COLO829 (cell line): ENCODE data around the gene RAPGEF2.
A peak's percentile ranks its signal among the peaks of the same experiment; 100 is the strongest.
"Not testable (repeated sequence)": the region's sequence is repeated elsewhere in the genome, so short reads cannot be mapped to it uniquely, and the experiment has no call there.

Experiments used
- DNase-seq: peaks from one replicate; pipeline ENCODE4 v3.0.0; 2012; ENCODE audit warnings: low spot score

The RAPGEF2 gene

GRCh38 chr4:159281771-159282170, 178.9 kb downstream of the RAPGEF2 start:
- DNase-seq = peak; percentile 69

GRCh38 chr4:159282329-159282728, 179.4 kb downstream of the RAPGEF2 start:
- no peak for DNase-seq

DNA sequence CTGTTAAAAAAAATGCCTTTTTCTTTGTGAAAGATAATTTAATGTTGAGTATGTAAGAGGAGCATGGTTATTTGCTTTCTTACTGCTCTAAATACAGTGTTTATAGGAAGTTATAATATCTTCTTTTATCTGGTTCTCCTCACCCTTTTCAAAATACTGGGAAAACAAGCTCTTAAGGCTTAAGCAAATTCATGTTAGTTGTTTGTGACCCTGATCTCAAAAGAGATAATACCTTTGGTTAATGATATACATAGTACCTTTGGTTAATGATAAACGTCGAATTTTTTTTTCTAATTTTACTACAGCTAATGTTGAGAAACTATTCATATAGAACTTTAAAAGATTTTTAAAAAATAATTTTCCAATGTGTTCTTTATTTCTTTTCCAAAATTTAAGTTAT, 180.1 kb downstream of the RAPGEF2 start:
- DNase-seq = no peak

DNA sequence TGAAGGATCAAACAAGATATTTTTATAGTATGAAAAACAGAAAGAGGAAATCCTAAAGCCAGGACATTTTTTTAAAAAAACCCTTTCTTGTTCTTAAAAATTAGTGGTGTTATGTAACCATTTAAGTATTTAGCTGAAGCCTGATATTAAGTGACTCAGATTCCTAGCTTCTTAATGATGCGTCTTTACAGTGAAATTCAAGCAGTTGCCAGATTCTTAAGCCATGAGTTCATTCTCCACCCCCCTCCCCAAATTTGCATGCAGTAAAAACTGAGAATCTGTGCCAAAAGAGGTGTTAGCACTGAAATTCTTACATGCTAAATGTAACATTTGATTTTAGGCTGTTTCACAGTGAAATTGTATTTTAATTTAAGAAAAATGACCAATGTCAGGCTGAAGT, 180.8 kb downstream of the RAPGEF2 start:
- DNase-seq = peak; percentile 68

- DNase-seq = no peak
These were observed 181.2 kb downstream of the RAPGEF2 start for GRCh38 chr4:159284113-159284512.

GRCh38 chr4:159284733-159285132, 181.9 kb downstream of the RAPGEF2 start:
- DNase-seq = no peak

GRCh38 chr4:159287767-159288166, 184.9 kb downstream of the RAPGEF2 start:
- no peak for DNase-seq

DNA sequence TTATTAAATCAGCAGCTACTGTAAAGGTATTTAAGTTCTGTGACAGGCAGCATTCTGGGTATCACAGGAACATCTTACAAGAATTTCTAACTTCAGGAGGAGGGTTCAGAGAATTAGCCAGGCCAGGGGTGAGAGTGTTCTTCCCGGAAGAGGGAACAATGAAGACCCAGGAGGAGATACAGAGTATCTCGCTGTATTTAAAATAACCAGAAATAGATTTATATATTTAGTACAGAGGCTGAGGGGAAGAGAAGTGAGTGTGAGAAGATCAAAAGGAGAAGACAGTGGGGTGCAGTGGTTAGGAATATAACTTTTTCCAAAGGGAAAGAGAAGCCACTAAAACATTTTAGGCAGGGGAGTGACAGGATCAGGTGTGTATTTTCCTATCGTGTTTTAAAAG, 186.8 kb downstream of the RAPGEF2 start:
- DNase-seq = no peak

- DNase-seq = no peak
These were observed 187.6 kb downstream of the RAPGEF2 start for GRCh38 chr4:159290321-159291030.

DNA sequence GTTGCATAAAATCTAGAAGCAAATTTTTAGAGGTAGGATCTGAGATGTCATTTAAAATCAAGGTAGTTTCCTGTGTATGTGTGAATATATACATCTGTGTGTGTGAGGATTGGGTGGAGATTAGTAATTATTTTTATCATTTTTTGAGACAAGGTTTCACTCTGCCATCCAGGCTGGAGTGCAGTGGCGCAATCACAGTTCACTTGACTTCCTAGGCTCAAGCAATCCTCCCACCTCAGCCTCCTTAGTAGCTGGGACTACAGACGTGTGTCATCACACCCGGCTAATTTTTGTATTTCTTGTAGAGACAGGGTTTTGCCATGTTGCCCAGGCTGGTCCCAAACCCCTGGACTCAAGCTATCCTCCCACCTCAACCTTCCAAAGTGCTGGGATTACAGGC, 188.3 kb downstream of the RAPGEF2 start:
- DNase-seq = no peak

DNA sequence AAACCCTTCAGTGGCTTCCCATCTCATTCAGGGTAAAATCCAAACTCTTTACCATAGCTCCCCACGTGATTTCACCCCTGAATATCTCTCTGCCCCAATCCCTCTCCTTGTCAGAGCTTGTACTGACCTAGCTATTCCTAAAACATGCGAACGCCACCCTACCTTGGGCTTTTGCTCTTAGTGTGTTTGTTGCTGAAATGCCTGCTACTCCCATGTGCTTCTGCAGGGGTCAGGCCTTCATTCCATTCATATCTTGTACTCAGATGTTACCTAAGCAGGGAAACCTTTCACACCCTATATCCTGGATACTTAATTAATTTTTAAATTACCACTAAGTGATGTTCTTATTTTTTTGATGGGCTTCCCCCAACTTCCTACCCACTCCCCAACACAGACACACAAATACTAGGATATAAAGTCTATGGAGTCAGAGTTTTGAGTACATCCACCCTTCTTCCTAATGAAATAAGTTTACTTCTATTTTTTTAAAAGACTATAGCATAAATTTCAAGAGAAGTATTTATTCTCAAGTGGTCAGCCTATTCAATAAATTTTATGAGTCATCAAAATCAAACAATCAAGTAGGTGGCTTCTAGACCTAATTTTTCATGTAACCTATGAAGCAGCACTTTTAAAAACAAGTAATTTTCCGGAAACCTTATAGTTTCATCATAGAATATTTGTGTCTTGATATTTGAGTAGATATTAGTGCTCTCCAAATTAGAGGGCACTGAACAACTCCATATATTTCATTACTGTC, 189.4 kb downstream of the RAPGEF2 start:
- DNase-seq = no peak

DNA sequence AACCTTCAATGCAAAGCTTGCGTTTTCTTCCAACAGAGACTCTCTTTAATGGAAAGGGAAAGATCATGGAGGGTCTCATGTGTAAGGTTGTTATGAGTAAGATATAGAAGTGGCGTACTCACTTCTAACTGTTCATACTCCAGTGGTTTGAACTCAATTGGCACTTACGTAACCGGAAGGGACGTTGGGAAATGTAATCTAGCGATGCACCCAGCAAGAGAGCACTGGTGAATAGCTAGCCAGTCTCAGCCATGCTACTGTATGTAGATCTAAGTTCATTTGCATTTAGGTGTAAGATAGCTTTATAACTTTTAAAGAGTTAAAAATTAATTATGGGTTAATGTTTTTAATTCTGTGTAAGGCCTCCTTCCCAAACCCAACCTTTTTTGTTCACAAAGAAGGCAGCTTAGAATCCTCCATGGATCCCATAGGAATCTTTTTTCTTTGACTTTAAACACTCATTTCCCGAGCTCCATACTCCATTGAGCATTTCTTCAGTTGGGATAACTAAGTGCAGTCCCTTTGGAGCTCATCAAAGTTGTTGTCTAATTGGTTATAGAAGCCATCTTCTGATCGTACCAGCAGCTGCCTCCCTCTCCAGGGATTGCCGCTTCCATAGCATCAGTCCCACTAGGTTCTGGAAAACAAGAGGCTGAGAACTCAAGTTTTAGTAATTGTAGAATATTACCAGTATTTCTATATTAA, 191.1 kb downstream of the RAPGEF2 start:
- DNase-seq = no peak

- peak; percentile 66 for DNase-seq
These were observed 193.2 kb downstream of the RAPGEF2 start for GRCh38 chr4:159296061-159296460.

DNA sequence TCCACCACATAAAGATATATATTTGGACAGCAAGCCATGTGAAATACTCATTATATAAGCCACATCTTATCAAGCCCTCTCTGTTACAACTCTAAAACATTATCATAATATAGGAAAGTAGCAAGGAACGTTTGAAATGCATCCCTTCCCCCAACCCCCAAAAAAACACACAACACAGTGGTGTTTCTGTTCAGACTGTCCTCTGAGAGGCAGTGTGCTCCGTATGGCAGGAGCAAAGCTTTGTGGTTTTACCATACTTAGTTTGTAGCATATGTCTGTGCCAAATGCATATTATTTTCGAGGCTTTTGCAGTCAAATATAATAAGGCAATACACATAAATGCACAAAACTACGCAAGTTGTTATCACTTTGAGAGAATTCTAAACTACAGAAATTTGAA, 194.2 kb downstream of the RAPGEF2 start:
- DNase-seq = no peak

GRCh38 chr4:159298502-159298901, 195.6 kb downstream of the RAPGEF2 start:
- no peak for DNase-seq

- DNase-seq = no peak
These were observed 200.6 kb downstream of the RAPGEF2 start for GRCh38 chr4:159303435-159303834.

GRCh38 chr4:159305129-159305528, 202.2 kb downstream of the RAPGEF2 start:
- DNase-seq = no peak

- no peak for DNase-seq
These were observed 205.1 kb downstream of the RAPGEF2 start for GRCh38 chr4:159307929-159308328.

GRCh38 chr4:159308566-159309340, 205.9 kb downstream of the RAPGEF2 start:
- DNase-seq = peak; percentile 57

- no peak for DNase-seq
These were observed 209.4 kb downstream of the RAPGEF2 start for GRCh38 chr4:159312236-159312635.

DNA sequence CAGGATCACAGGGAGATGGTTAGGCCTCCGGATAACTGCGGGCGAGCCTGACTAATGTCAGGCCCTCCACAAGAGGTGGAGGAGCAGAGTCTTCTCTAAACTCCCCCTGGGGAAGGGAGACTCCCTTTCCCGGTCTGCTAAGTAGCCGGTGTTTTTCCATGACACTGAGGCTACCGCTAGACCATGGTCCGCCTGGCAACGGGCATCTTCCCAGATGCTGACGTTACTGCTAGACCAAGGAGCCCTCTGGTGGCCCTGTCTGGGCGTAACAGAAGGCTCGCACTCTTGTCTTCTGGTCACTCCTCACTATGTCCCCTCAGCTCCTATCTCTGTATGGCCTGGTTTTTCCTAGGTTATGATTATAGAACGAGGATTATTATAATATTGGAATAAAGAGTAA, 213.0 kb downstream of the RAPGEF2 start:
- DNase-seq = not testable (repeated sequence)

- DNase-seq = no peak
These were observed 214.3 kb downstream of the RAPGEF2 start for GRCh38 chr4:159317203-159317602.
